AG09309 (cell line): ENCODE measurements around the gene ZNF385A.

ENCODE experiments used
- DNase-seq: peaks from one replicate; pipeline ENCODE4 v3.0.0-alpha.2; 2010; ENCODE audit warnings: low read depth
- H3K4me3 ChIP-seq: 2 replicates; pipeline ENCODE4 v1.5.1; 2011; ENCODE audit warnings: mild to moderate bottlenecking, low read depth, low read length, moderate library complexity; ENCODE audit not compliant: control insufficient read depth
- TF ChIP-seq, protein P1 (sequence below): IDR thresholded peaks from 2 replicates; pipeline ENCODE4 v1.5.1; 2011; ENCODE audit warnings: mild to moderate bottlenecking, low read depth, low read length, inconsistent platforms; ENCODE audit not compliant: insufficient read depth, control insufficient read depth; ENCODE audit errors: missing control alignments

ZNF385A gene

DNA sequence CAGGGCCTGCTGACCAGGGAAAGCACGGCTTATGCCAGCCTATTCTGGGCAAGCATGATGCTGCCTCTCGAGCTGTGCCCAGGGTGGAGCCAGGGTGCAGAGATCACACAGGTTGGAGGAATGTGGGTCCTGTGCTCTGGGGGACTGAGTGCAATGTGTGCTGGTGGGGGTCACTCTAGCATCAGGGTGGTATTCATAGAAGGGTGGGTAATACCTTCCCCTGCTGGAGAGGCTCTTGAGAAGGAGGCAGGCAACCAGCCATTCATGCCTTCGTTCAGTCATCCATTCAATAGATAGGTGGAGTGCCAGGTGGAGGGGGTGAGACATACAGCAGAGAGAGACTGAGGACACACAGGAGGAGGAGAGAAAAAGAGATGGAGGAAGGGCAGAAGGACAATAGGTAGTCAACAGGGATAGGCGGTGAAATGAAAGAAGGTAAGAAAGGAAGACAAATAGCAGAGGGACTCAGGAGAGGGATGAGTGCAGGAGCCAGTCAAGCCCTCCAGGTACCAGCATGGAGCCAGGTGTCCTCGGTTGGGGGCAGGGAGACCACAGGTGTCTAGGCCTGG, 5.2 kb upstream of the ZNF385A start:
- no peak overlapping the region for H3K4me3 ChIP-seq
- TF ChIP-seq, protein P1, sequence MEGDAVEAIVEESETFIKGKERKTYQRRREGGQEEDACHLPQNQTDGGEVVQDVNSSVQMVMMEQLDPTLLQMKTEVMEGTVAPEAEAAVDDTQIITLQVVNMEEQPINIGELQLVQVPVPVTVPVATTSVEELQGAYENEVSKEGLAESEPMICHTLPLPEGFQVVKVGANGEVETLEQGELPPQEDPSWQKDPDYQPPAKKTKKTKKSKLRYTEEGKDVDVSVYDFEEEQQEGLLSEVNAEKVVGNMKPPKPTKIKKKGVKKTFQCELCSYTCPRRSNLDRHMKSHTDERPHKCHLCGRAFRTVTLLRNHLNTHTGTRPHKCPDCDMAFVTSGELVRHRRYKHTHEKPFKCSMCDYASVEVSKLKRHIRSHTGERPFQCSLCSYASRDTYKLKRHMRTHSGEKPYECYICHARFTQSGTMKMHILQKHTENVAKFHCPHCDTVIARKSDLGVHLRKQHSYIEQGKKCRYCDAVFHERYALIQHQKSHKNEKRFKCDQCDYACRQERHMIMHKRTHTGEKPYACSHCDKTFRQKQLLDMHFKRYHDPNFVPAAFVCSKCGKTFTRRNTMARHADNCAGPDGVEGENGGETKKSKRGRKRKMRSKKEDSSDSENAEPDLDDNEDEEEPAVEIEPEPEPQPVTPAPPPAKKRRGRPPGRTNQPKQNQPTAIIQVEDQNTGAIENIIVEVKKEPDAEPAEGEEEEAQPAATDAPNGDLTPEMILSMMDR = no peak
- no peak for DNase-seq

DNA sequence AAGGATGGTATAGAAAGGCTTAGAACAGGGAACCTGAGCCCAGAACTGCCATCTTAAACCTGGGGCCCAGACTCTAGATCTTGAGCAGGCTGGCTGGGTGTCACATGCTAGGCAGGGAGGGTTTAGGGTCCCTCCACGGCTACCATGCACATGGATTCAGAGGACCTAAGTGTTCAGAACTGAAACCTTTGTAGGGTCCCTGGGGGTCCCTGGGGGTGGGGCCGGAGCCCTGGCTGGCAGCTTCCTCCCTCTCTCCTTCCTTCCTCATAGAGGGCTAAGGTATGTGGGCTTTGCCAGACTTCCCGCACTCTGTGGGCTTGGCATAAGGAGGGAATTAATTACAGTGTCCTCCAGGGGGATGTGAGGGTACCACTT, 4.6 kb upstream of the ZNF385A start:
- no peak overlapping the region for H3K4me3 ChIP-seq
- TF ChIP-seq, protein P1 = no peak
- DNase-seq = no peak

DNA sequence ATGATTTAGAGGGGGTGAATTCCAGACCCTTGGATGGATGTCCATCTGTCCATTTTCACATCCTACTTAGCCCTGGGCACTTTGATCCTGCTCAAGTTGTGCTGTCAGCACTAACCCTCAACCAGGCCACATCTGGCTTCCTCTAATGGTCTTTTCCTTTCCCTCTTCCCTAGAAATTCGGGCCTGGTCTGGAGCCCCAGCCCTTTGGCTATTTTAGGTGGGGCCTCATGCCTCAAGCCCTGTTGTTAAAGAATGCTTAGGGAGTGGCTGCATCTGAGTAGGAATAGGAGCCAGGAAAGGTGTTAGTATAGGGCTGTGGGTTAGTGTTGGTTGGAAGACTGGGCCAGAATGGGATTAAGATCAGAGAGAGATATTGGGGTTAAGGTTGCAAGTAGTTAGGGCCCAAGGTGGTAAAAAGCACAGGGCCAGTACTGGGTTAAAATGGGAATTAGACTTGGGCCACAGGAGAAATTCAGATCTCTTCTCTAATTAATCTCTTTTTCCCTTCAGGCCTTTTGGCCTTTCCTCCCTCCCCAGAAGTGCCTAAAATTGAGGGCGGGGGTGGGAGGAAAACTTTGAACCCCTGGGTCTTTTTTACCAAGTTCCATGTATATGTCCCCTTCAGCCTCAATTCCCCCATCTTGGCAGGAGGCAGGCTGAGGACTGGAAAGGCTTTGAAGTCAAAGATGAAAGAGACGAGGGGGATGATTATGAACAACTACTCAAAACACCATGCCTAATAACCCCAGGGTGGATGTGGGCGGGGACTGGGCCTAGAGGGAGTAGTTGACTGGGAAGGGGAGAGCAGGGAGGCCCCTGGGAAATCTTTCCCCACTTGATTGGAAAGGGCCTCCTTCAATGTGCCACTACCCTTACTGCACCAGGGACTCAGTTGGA, 4.0 kb upstream of the ZNF385A start:
- no peak for DNase-seq
- TF ChIP-seq, protein P1 = no peak
- no peak overlapping the region for H3K4me3 ChIP-seq

DNA sequence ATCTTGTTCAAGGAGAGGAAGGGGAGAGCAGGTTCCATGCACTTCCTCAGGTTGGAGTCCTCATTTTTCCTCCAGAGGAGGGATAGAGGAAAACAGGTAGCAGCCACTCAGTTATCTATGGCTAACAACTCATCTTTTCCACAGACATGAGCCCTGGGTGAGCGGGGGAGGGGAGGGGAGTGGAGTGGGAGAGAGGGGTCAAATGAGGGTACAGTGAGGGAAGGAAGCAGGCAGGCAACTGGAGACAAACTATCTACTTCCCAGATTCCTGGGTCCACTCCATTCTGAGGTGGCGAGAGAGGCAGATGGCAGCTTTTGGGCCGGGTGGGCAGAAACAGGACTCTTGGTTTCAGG, 2.6 kb upstream of the ZNF385A start:
- no peak for DNase-seq
- H3K4me3 ChIP-seq = no peak overlapping the region
- TF ChIP-seq, protein P1 = no peak

DNA sequence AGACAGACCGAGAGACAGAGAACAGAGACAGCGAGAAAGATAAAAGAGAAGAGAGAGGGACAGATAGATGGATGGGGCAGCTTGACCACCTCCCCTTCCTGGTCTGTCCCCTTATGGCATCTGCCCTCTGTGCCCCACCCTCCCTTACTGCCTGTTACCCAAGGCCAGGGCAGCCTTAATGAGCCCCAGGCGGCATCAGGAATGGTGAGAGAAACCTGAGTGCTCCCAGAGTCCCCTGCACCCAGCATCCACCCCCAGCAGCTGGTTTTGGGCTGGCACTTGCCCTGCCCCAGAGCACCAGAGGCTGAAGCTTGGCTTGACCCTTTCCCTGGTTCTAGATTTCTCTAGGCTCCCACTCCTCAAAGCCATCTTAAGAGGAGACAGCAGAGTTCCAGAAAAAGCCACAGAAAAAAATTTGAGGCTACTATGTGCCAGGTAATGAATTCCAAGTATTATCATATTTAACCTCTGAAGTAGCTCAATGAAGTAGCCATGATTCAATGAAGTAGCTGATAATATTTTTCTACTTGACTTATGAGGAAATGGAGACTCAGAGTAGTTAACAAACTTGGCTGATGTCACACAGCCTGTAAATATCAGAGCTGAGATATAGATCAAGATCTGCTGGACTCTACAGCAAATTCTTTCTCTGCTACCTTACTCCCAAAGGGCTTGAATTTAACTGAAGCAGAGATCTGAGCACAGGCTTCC, 2.0 kb upstream of the ZNF385A start:
- TF ChIP-seq, protein P1 = no peak
- H3K4me3 ChIP-seq = no peak overlapping the region
- DNase-seq = no peak

DNA sequence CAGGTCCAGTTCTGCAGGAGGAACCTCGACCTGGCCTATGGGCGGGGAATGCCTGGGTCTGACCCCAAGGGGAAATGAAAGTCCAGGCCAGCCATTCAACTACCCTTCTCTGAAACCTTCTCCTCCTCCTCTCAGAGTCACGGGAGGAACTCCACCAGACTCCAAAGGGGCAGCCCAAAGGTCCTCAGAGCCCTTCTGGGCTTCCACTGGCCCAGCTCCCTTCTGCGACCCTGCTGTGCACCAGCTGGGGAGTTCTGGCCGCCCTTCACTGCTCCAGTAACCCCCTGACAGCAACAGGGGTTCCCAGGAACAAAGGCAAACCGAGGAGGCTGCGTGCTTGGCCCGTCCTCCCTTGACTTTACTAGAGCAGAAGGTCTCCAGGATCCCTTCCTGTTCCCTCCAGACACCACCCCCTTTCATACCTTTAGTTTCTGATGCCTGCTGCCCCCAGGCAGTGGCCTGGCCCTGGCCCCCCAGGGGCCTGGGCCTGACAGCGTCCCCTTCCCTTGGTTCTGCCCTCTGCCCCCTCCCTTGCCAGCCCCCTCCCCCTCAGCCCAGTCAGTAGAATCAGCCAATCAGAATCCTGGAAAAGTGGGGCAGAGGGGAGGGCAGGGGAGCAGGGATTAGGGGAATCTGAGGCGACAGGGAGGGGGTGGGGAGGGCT, 850 bp upstream of the ZNF385A start:
- TF ChIP-seq, protein P1 = no peak
- no peak overlapping the region for H3K4me3 ChIP-seq
- no peak for DNase-seq
